ENCODE data around the gene CRACDL.

The CRACDL gene

DNA sequence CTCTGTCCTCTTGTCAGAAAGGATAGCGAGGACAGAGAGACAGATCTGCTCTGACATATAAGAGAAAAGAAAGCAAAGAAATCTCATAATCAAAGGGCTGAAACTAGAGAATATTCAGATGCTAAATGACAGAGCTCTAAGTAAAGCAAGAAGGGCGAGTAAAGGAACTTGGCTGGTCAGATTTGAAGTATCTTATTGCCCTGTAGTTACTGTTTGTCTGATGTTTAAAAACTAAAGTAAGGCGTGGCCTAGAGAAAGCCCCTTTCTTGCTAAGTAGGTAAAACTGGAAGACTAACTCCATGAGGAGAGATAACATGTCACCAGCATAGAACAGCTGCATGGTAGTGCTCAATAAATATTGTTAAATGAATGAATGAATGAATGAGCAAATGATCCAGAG, 70.0 kb downstream of the CRACDL start:
- no peak overlapping the region for H3K4me3 ChIP-seq (ENCODE audit: low read depth, low read length)
- H3K9ac ChIP-seq (ENCODE audit: low read depth, low read length) = no peak overlapping the region
- peaks cover 6% of the 10 kb centered on the region for H3K4me1 ChIP-seq (ENCODE audit: control insufficient read depth, insufficient read depth, low read length)
- no peaks in the 10 kb centered on the region for H3K9me3 ChIP-seq (ENCODE audit: control insufficient read depth, insufficient read depth, low read length)
- H3K27me3 ChIP-seq (ENCODE audit: control insufficient read depth, insufficient read depth, low read length) = no peaks in the 10 kb centered on the region
- no peaks in the 10 kb centered on the region for H3K36me3 ChIP-seq (ENCODE audit: control insufficient read depth, insufficient read depth, low read length)

DNA sequence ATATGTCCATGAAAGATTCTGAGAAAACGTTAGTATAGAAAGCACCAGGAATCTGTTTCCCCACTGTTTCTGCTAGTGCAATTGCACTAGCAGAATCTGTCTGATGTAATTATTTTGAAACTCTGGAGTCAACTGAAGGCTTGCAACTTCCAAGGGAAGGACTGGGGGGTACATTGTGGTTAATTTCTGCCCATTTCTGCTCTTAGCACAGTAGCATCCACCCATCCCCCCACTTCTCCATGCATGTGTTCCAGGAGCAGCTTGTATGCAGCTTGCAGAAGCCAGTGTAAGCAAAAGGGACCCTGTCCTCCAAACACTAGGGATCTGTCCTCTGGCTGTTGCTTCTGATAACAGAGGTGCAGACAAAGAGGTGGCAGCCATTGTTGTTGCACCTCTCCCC, 74.4 kb downstream of the CRACDL start:
- Histone ChIP-seq H3K27me3 (ENCODE audit: control insufficient read depth, insufficient read depth, low read length) (no peaks in the 10 kb centered on the region), H3K4me3 (ENCODE audit: low read depth, low read length) (no peak overlapping the region), H3K4me1 (ENCODE audit: control insufficient read depth, insufficient read depth, low read length) (no peaks in the 10 kb centered on the region), H3K36me3 (ENCODE audit: control insufficient read depth, insufficient read depth, low read length) (no peaks in the 10 kb centered on the region), H3K9ac (ENCODE audit: low read depth, low read length) (no peak overlapping the region), H3K9me3 (ENCODE audit: control insufficient read depth, insufficient read depth, low read length) (no peaks in the 10 kb centered on the region)

DNA sequence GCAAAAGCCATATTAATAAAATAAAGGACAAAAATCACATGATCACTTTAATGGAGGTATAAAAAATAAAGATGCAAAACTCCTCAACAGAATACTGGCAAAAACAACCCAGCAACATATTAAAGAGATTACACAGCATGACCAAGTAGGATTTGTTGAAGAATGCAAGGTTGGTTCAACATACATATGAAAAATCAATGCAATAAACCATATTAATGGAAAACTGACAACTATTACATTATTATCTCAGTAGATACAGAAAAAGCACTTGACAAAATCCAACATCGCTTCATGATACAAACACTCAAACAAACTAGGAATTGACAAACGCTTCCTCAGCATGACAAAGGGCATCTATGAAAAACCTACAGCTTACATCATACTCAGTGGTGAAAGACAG, 76.7 kb downstream of the CRACDL start:
- Histone ChIP-seq H3K9me3 (ENCODE audit: control insufficient read depth, insufficient read depth, low read length) (no peaks in the 10 kb centered on the region), H3K4me3 (ENCODE audit: low read depth, low read length) (no peak overlapping the region), H3K9ac (ENCODE audit: low read depth, low read length) (no peak overlapping the region), H3K4me1 (ENCODE audit: control insufficient read depth, insufficient read depth, low read length) (no peaks in the 10 kb centered on the region), H3K36me3 (ENCODE audit: control insufficient read depth, insufficient read depth, low read length) (no peaks in the 10 kb centered on the region), H3K27me3 (ENCODE audit: control insufficient read depth, insufficient read depth, low read length) (no peaks in the 10 kb centered on the region)

DNA sequence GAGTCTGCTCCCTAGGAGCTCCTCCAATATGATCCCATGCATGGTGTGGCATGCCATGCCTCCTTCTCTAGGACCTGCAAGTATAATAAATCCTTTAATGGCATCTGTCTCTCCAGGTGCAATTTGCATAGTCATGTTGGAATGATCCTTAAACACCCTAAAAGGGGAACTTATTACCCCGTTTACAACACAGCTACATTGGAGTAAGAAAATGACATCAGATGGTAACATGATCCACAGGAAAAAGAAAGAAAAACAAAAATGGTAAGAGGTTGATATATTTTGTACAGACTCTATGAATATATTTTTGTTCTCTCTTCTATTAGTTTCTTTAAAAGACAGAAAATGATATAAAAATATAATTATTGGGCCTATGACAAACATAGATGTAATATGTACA, 79.0 kb downstream of the CRACDL start:
- H3K4me3 ChIP-seq (ENCODE audit: low read depth, low read length) = no peak overlapping the region
- H3K9me3 ChIP-seq (ENCODE audit: control insufficient read depth, insufficient read depth, low read length) = no peaks in the 10 kb centered on the region

DNA sequence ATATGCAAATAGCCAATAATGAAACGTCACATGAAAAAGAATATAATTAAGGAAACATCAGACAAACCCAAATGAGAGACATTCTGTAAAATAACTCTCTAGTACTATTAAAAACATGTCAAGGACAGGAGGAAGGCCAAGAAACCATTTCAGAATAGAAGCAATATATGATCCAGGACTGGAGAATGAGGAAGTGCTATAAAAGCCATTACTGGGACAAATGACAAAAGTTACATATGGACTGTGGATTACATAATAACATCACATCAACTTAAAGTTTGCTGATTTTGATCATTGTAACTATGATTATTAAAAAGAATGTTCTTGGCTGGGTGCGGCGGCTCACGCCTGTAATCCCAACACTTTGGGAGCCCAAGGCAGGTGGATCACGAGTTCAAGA, 81.3 kb downstream of the CRACDL start:
- Histone ChIP-seq H3K36me3 (ENCODE audit: control insufficient read depth, insufficient read depth, low read length) (no peaks in the 10 kb centered on the region), H3K4me1 (ENCODE audit: control insufficient read depth, insufficient read depth, low read length) (no peaks in the 10 kb centered on the region), H3K27me3 (ENCODE audit: control insufficient read depth, insufficient read depth, low read length) (no peaks in the 10 kb centered on the region), H3K9me3 (ENCODE audit: control insufficient read depth, insufficient read depth, low read length) (no peaks in the 10 kb centered on the region), H3K9ac (ENCODE audit: low read depth, low read length) (no peak overlapping the region), H3K4me3 (ENCODE audit: low read depth, low read length) (no peak overlapping the region)

More for the DNA sequence above, 79.0 kb downstream of the CRACDL start:
- H3K36me3 ChIP-seq (ENCODE audit: control insufficient read depth, insufficient read depth, low read length) = no peaks in the 10 kb centered on the region
- H3K4me1 ChIP-seq (ENCODE audit: control insufficient read depth, insufficient read depth, low read length) = no peaks in the 10 kb centered on the region
- no peak overlapping the region for H3K9ac ChIP-seq (ENCODE audit: low read depth, low read length)
- no peaks in the 10 kb centered on the region for H3K27me3 ChIP-seq (ENCODE audit: control insufficient read depth, insufficient read depth, low read length)

DNA sequence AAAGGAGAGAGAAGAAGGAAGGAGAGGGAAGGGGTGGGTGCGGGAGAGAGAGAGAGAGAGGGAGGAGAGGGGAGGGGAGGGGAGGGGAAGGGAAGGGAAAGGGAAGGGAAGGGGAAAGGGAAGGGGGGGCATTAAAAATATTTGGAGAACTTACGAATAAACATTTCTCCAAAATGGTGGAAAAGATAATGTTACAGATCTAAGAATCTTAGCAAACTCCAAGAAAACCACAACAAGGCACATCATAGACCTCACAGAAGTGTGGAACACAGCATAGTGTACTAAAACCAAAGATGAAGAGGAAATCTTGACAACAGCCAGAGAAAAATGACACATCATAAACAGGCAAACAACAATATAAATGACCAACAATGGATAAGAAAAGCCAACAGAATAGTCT, 83.1 kb downstream of the CRACDL start:
- no peak overlapping the region for H3K9ac ChIP-seq (ENCODE audit: low read depth, low read length)
- H3K36me3 ChIP-seq (ENCODE audit: control insufficient read depth, insufficient read depth, low read length) = no peaks in the 10 kb centered on the region
- no peaks in the 10 kb centered on the region for H3K9me3 ChIP-seq (ENCODE audit: control insufficient read depth, insufficient read depth, low read length)
- H3K4me1 ChIP-seq (ENCODE audit: control insufficient read depth, insufficient read depth, low read length) = no peaks in the 10 kb centered on the region
- no peak overlapping the region for H3K4me3 ChIP-seq (ENCODE audit: low read depth, low read length)
- no peaks in the 10 kb centered on the region for H3K27me3 ChIP-seq (ENCODE audit: control insufficient read depth, insufficient read depth, low read length)

DNA sequence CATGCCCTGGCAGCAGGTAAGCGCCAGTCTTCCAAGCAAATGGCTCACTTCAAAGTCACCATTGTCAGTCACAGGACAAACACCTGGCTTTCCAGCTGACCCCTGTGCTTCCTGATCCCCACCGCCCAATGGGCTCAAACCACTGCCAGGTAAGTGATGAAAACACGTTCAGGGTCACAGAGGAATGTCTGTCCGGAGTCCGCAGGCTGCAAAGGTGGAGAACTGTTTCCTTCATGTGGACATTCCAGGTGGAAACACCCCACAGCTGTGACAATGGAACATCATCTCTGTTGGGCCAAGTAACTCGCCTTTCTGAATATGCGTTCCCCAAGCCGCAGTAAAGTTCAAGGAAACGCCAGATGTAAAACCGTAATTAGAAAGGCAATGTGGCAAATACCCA, 86.0 kb downstream of the CRACDL start:
- Histone ChIP-seq H3K36me3 (ENCODE audit: control insufficient read depth, insufficient read depth, low read length) (no peaks in the 10 kb centered on the region), H3K4me1 (ENCODE audit: control insufficient read depth, insufficient read depth, low read length) (no peaks in the 10 kb centered on the region), H3K27me3 (ENCODE audit: control insufficient read depth, insufficient read depth, low read length) (no peaks in the 10 kb centered on the region), H3K9me3 (ENCODE audit: control insufficient read depth, insufficient read depth, low read length) (no peaks in the 10 kb centered on the region), H3K9ac (ENCODE audit: low read depth, low read length) (no peak overlapping the region), H3K4me3 (ENCODE audit: low read depth, low read length) (no peak overlapping the region)

DNA sequence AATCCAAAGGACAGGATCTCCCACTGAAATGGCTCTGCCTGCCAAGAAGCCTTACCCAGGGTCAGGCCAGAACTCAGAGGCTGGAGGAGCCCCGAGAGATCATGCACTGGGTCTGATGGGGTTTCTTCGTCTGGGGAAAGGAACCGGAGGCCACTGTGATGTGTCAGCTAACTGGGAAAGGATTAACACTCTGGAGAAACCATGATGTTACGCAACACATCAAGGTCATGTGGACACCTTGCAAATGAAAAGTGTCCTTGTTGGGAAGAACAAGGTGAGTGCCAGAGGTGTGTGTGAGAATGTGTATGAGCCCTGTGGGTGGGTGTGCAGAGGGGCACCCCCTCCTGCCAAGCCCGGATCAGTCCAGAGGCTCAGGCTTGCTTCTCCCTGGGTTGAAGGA, 86.9 kb downstream of the CRACDL start:
- H3K9ac ChIP-seq (ENCODE audit: low read depth, low read length) = no peak overlapping the region

DNA sequence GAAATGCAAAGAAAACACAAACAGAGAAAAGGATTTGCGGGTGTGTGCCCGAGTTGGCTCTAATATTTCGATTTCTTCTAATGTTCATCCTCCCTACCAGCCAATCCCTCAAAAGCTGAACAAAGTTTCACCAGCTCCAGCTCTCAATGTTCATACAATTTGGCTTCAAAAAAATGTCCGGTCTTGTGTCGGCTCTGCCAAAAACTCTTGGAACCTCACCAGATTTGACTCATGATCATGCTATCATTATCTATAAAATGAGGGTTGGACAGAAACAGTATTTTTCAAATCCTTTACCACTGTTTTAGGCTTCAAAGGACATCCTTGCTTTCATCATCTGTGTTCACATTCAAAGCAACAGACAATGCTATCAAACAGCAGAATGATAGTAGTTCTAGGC, 88.2 kb downstream of the CRACDL start:
- Histone ChIP-seq H3K27me3 (ENCODE audit: control insufficient read depth, insufficient read depth, low read length) (no peaks in the 10 kb centered on the region), H3K4me1 (ENCODE audit: control insufficient read depth, insufficient read depth, low read length) (no peaks in the 10 kb centered on the region), H3K9me3 (ENCODE audit: control insufficient read depth, insufficient read depth, low read length) (no peaks in the 10 kb centered on the region), H3K9ac (ENCODE audit: low read depth, low read length) (no peak overlapping the region), H3K36me3 (ENCODE audit: control insufficient read depth, insufficient read depth, low read length) (no peaks in the 10 kb centered on the region), H3K4me3 (ENCODE audit: low read depth, low read length) (no peak overlapping the region)

More for the DNA sequence above, 86.9 kb downstream of the CRACDL start:
- Histone ChIP-seq H3K27me3 (ENCODE audit: control insufficient read depth, insufficient read depth, low read length) (no peaks in the 10 kb centered on the region), H3K36me3 (ENCODE audit: control insufficient read depth, insufficient read depth, low read length) (no peaks in the 10 kb centered on the region), H3K9me3 (ENCODE audit: control insufficient read depth, insufficient read depth, low read length) (no peaks in the 10 kb centered on the region), H3K4me3 (ENCODE audit: low read depth, low read length) (no peak overlapping the region), H3K4me1 (ENCODE audit: control insufficient read depth, insufficient read depth, low read length) (no peaks in the 10 kb centered on the region)

DNA sequence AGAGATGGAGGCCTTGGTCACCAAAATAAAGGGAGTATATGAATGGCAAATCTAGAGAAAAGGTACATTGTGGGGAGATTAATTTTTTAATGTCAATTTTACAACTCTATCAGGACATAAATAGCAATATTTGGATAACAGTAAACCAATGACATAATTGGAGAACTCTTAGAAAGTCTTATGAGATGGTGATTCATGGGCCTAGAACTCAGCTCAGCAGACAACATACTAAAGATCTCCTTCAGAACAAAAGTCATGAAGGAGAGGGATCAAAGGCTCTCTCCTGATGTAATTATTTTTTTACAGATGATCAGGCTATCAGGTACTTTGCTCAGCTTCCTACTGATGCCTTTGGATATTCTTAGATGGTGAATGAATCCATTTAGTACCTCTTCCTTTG, 90.0 kb downstream of the CRACDL start:
- Histone ChIP-seq H3K9ac (ENCODE audit: low read depth, low read length) (no peak overlapping the region), H3K4me3 (ENCODE audit: low read depth, low read length) (no peak overlapping the region), H3K9me3 (ENCODE audit: control insufficient read depth, insufficient read depth, low read length) (no peaks in the 10 kb centered on the region), H3K36me3 (ENCODE audit: control insufficient read depth, insufficient read depth, low read length) (no peaks in the 10 kb centered on the region), H3K4me1 (ENCODE audit: control insufficient read depth, insufficient read depth, low read length) (no peaks in the 10 kb centered on the region), H3K27me3 (ENCODE audit: control insufficient read depth, insufficient read depth, low read length) (no peaks in the 10 kb centered on the region)

DNA sequence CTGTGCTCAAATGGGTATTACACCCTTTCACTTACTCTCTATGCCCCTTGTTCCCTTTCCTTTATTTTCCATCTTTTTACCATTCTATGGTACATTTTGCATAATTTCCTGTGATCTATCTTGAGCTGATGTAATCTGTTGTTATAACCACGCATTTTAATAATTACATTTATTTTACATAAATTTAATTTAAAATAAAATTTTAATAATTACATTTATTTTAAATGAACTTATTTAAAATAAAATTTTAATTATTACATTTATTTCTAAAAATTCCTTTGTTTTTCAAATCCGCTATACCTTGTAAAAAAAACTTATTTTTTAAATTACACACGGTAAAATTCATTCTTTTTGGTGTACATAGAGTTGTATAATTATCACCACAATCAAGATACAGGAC, 93.9 kb downstream of the CRACDL start:
- Histone ChIP-seq H3K9ac (ENCODE audit: low read depth, low read length) (no peak overlapping the region), H3K9me3 (ENCODE audit: control insufficient read depth, insufficient read depth, low read length) (no peaks in the 10 kb centered on the region), H3K4me3 (ENCODE audit: low read depth, low read length) (no peak overlapping the region), H3K4me1 (ENCODE audit: control insufficient read depth, insufficient read depth, low read length) (no peaks in the 10 kb centered on the region), H3K36me3 (ENCODE audit: control insufficient read depth, insufficient read depth, low read length) (no peaks in the 10 kb centered on the region), H3K27me3 (ENCODE audit: control insufficient read depth, insufficient read depth, low read length) (no peaks in the 10 kb centered on the region)

DNA sequence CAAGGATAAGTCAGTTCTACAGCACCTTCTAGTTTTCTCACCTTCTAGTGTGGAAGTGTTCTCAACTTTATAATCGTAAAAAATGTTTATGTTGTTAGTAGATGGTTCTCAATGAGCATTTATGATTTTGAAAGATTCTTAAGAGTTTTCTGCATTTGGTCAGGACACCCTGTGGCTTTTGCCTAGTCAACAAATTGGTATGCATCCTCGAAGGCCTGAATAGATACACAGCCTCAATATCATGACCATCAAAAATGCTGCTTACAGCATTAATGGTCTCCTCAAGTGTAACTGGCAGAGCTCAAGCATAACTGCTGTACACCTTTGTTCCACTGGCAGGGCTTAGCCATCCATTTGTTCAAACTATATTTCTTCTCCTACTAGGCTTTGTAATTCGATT, 96.7 kb downstream of the CRACDL start:
- Histone ChIP-seq H3K4me3 (ENCODE audit: low read depth, low read length) (no peak overlapping the region), H3K9me3 (ENCODE audit: control insufficient read depth, insufficient read depth, low read length) (no peaks in the 10 kb centered on the region), H3K36me3 (ENCODE audit: control insufficient read depth, insufficient read depth, low read length) (no peaks in the 10 kb centered on the region), H3K27me3 (ENCODE audit: control insufficient read depth, insufficient read depth, low read length) (no peaks in the 10 kb centered on the region), H3K9ac (ENCODE audit: low read depth, low read length) (no peak overlapping the region), H3K4me1 (ENCODE audit: control insufficient read depth, insufficient read depth, low read length) (no peaks in the 10 kb centered on the region)

DNA sequence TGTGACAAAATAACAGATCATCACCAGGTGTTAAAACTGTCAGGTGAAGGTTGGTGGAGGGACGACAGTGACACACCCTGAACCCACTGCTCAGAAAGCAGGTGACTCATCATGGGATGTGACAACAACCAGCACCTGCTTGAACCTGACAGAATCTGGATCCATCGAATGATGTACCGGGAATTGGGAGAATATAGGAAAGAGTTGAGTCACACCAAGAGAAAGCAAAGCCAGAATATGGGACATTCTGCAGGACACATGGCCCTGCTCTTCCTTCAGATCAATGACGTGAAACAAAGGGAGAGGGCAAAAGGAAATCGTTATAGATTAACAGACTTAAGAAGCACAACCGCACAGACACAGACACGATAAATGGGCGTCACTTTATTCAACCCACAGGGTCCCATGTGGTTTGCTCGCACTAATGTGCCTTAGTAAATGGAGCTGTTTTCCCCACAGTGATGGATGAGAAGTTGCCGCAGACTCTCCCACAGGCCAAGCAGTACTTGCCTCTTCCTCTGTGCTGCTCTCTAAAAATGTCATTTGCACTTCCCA, 100.1 kb downstream of the CRACDL start:
- H3K27me3 ChIP-seq (ENCODE audit: control insufficient read depth, insufficient read depth, low read length) = no peaks in the 10 kb centered on the region
- no peak overlapping the region for H3K9ac ChIP-seq (ENCODE audit: low read depth, low read length)
- no peaks in the 10 kb centered on the region for H3K9me3 ChIP-seq (ENCODE audit: control insufficient read depth, insufficient read depth, low read length)
- H3K4me1 ChIP-seq (ENCODE audit: control insufficient read depth, insufficient read depth, low read length) = no peaks in the 10 kb centered on the region
- no peak overlapping the region for H3K4me3 ChIP-seq (ENCODE audit: low read depth, low read length)
- no peaks in the 10 kb centered on the region for H3K36me3 ChIP-seq (ENCODE audit: control insufficient read depth, insufficient read depth, low read length)

All from iPS-15b (cell line).